GM18505 (cell line): Measurements from ENCODE around the gene CCK.

ENCODE experiments used
- ATAC-seq: cut with Tn5 transposase; IDR thresholded peaks from one replicate; pipeline ENCODE4 v1.9.1; 2021; ENCODE audit not compliant: unreplicated experiment
- POLR2A ChIP-seq: IDR thresholded peaks from 4 replicates; pipeline ENCODE4 v1.6.1; 2011; ENCODE audit warnings: borderline replicate concordance; ENCODE audit not compliant: insufficient read depth, insufficient read length; ENCODE audit errors: extremely low read depth

The CCK gene

GRCh38 chr3:42277676-42278075 lies 11.7 kb upstream of the CCK start:
- no peak for TF ChIP-seq POLR2A
- ATAC-seq, result no peak

GRCh38 chr3:42276141-42277132 lies 10.5 kb upstream of the CCK start:
- TF ChIP-seq POLR2A, result no peak
- ATAC-seq, result no peak

GRCh38 chr3:42275217-42275616 lies 9.2 kb upstream of the CCK start:
- no peak for TF ChIP-seq POLR2A
- ATAC-seq, result no peak

- no peak for TF ChIP-seq POLR2A
- no peak for ATAC-seq
Observed at GRCh38 chr3:42274266-42274665, 8.3 kb upstream of the CCK start.

- no peak for TF ChIP-seq POLR2A
- ATAC-seq, result no peak
Observed at GRCh38 chr3:42273361-42273760, 7.4 kb upstream of the CCK start.

- no peak for TF ChIP-seq POLR2A
- no peak for ATAC-seq
Observed at GRCh38 chr3:42271786-42272185, 5.8 kb upstream of the CCK start.

- no peak for TF ChIP-seq POLR2A
- no peak for ATAC-seq
Observed at GRCh38 chr3:42270561-42270960, 4.6 kb upstream of the CCK start.

GRCh38 chr3:42269647-42270046 lies 3.7 kb upstream of the CCK start:
- no peak for TF ChIP-seq POLR2A
- ATAC-seq, result no peak

- ATAC-seq, result no peak
- no peak for TF ChIP-seq POLR2A
Observed at GRCh38 chr3:42267878-42268277, 1.9 kb upstream of the CCK start.

- no peak for TF ChIP-seq POLR2A
- no peak for ATAC-seq
Observed at GRCh38 chr3:42265059-42265991, 660 bp downstream of the CCK start.

GRCh38 chr3:42264399-42265058 lies 1.5 kb downstream of the CCK start:
- ATAC-seq, result no peak
- TF ChIP-seq POLR2A, result no peak

- TF ChIP-seq POLR2A, result no peak
- no peak for ATAC-seq
Observed at GRCh38 chr3:42263354-42264346, 2.3 kb downstream of the CCK start.
